A673 (cell line): ENCODE results near the gene TBL2.
"Not testable (repeated sequence)": the region's sequence is repeated elsewhere in the genome, so short reads cannot be mapped to it uniquely, and the experiment has no call there.

Experiments
- CTCF ChIP-seq: fragments of 300-800, 200-600 bp; sonication (generic); conservative IDR thresholded peaks from 2 replicates; pipeline ENCODE4 v1.5.1; 2017; ENCODE audit warnings: low read depth, mild to moderate bottlenecking, antibody characterized with exemption, low read length, moderate library complexity, mixed read lengths
- EZH2 ChIP-seq: fragments of 200-600 bp; sonication (generic); IDR thresholded peaks from 2 replicates; pipeline ENCODE4 v1.6.1; 2017; ENCODE audit warnings: borderline replicate concordance, low read depth, mild to moderate bottlenecking, mixed read lengths, antibody characterized with exemption, low read length; ENCODE audit not compliant: poor library complexity, severe bottlenecking

DNA sequence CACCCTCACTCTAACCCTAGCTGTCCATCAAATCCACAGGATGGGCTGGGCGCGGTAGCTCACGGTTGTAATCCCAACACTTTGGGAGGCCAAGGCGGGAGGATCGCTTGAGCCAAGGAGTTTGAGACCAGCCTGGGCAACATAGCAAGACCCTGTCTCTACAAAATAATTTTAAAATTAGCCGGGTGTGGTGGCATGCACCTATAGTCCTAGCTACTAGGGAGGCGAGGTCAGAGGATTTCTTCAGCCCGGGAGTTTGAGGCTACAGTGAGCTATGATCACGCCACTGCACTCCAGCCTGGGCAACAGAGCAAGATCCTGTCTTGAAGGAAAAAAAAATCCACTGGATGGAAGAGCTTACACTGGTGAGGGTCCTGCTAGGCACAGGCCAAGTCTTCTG lies 39.1 kb upstream of the TBL2 start:
- TF ChIP-seq CTCF, EZH2: not testable (repeated sequence)
